Liver (tissue), 3 donors: Measurements from ENCODE around the gene PITPNC1.

Experiments
- TAF1 ChIP-seq: conservative IDR thresholded peaks from 2 replicates; pipeline ENCODE4 v1.6.1; 2016; ENCODE audit warnings: antibody characterized with exemption, mild to moderate bottlenecking
- TF ChIP-seq, protein P1 (sequence below): IDR thresholded peaks from 2 replicates; pipeline ENCODE4 v1.6.1; 2016; ENCODE audit warnings: antibody characterized with exemption, mild to moderate bottlenecking
- TF ChIP-seq, protein P2 (sequence below): fragments of 150-350 bp; IDR thresholded peaks from 2 replicates; pipeline ENCODE4 v1.5.1; 2017; ENCODE audit warnings: improper control_type of control experiment, low read depth, low read length; ENCODE audit not compliant: missing input control
- donor health status: healthy.
- donor health status: healthy.

DNA sequence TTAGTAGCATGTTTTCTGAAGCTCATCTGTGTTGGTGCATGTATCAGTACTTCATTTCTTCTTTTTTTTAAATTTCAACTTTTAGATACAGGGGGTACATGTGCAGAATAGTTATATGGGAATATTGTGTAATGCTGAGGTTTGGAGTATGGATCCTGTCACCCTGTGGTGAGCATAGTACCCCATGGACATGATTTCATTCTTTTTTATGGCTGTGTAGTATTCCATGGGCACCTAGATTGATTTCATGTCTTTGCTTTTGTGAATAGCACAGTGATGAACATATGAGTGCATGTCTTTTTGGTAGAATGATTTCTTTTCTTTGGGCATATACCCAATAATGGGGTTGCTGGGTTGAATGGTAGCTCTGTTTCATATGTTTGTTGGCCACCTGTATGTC, 285.6 kb downstream of the PITPNC1 start:
- TF ChIP-seq, protein P1, sequence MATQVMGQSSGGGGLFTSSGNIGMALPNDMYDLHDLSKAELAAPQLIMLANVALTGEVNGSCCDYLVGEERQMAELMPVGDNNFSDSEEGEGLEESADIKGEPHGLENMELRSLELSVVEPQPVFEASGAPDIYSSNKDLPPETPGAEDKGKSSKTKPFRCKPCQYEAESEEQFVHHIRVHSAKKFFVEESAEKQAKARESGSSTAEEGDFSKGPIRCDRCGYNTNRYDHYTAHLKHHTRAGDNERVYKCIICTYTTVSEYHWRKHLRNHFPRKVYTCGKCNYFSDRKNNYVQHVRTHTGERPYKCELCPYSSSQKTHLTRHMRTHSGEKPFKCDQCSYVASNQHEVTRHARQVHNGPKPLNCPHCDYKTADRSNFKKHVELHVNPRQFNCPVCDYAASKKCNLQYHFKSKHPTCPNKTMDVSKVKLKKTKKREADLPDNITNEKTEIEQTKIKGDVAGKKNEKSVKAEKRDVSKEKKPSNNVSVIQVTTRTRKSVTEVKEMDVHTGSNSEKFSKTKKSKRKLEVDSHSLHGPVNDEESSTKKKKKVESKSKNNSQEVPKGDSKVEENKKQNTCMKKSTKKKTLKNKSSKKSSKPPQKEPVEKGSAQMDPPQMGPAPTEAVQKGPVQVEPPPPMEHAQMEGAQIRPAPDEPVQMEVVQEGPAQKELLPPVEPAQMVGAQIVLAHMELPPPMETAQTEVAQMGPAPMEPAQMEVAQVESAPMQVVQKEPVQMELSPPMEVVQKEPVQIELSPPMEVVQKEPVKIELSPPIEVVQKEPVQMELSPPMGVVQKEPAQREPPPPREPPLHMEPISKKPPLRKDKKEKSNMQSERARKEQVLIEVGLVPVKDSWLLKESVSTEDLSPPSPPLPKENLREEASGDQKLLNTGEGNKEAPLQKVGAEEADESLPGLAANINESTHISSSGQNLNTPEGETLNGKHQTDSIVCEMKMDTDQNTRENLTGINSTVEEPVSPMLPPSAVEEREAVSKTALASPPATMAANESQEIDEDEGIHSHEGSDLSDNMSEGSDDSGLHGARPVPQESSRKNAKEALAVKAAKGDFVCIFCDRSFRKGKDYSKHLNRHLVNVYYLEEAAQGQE, result no peak
- TF ChIP-seq, protein P2, sequence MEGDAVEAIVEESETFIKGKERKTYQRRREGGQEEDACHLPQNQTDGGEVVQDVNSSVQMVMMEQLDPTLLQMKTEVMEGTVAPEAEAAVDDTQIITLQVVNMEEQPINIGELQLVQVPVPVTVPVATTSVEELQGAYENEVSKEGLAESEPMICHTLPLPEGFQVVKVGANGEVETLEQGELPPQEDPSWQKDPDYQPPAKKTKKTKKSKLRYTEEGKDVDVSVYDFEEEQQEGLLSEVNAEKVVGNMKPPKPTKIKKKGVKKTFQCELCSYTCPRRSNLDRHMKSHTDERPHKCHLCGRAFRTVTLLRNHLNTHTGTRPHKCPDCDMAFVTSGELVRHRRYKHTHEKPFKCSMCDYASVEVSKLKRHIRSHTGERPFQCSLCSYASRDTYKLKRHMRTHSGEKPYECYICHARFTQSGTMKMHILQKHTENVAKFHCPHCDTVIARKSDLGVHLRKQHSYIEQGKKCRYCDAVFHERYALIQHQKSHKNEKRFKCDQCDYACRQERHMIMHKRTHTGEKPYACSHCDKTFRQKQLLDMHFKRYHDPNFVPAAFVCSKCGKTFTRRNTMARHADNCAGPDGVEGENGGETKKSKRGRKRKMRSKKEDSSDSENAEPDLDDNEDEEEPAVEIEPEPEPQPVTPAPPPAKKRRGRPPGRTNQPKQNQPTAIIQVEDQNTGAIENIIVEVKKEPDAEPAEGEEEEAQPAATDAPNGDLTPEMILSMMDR, result no peak
- TF ChIP-seq TAF1, result no peak
